Caco-2 (cell line): Measurements from ENCODE around the gene CLCA1. TPM values are rescaled to one million over a fixed set of nuclear protein-coding genes. Genes with fewer than 3 reads are reported as not detected.

Experiments used
- BruUV-seq: library from RNA; stranded (reverse); fragments of 400-500 nt; replicated peaks from 2 replicates; lab custom pipeline; 2021; lab: Mats Ljungman, UMichigan
- CTCF ChIA-PET: fragments of 300-600 bp; sonication (Branson Sonifier 250); formaldehyde crosslinking; loops from one replicate; lab custom pipeline; 2022; ENCODE audit warnings: antibody characterized with exemption; lab: Charles Lee
- POLR2A ChIA-PET: fragments of 300-600 bp; sonication (Branson Sonifier 250); formaldehyde crosslinking; loops from one replicate; lab custom pipeline; 2022; ENCODE audit warnings: antibody characterized with exemption; lab: Charles Lee
- DNase-seq, 2 experiments: peaks; one replicate each; pipeline versions ENCODE4 v3.0.0 to v3.0.0-alpha.2; 2020 to 2022
- H3K27me3 ChIP-seq: replicated peaks from 2 replicates; pipeline ENCODE4 v1.6.0; 2011; ENCODE audit warnings: low read length; ENCODE audit not compliant: control insufficient read depth, insufficient read depth
- H3K36me3 ChIP-seq: 2 replicates; pipeline ENCODE4 v1.5.1; 2011; ENCODE audit warnings: low read length; ENCODE audit not compliant: control insufficient read depth, insufficient read depth
- H3K4me1 ChIP-seq: fragments of 250-450 bp; sonication (Bioruptor Pico); 2 replicates; pipeline ENCODE4 v1.5.1; 2020; ENCODE audit warnings: mild to moderate bottlenecking
- H3K4me3 ChIP-seq: 2 replicates; pipeline ENCODE4 v1.5.1; 2011; ENCODE audit warnings: low read depth, mild to moderate bottlenecking, control low read depth, low read length
- H3K9me3 ChIP-seq: fragments of 250-450 bp; sonication (Bioruptor Pico); 2 replicates; pipeline ENCODE4 v1.5.1; 2020; ENCODE audit warnings: mild to moderate bottlenecking, moderate library complexity
- H3K27ac Mint-ChIP-seq: one replicate; pipeline ENCODE4 v1.8.0; 2022; ENCODE audit warnings: mixed read lengths; ENCODE audit not compliant: unreplicated experiment
- H3K27me3 Mint-ChIP-seq: one replicate; pipeline ENCODE4 v1.8.0; 2022; ENCODE audit warnings: mixed read lengths; ENCODE audit not compliant: insufficient read depth, unreplicated experiment
- H3K36me3 Mint-ChIP-seq: one replicate; pipeline ENCODE4 v1.8.0; 2022; ENCODE audit warnings: mild to moderate bottlenecking, mixed read lengths; ENCODE audit not compliant: insufficient read depth, unreplicated experiment
- H3K4me1 Mint-ChIP-seq: one replicate; pipeline ENCODE4 v1.8.0; 2022; ENCODE audit warnings: low read depth, mixed read lengths; ENCODE audit not compliant: unreplicated experiment
- H3K4me3 Mint-ChIP-seq: one replicate; pipeline ENCODE4 v1.8.0; 2022; ENCODE audit warnings: mild to moderate bottlenecking, moderate library complexity, mixed read lengths; ENCODE audit not compliant: unreplicated experiment
- H3K9me3 Mint-ChIP-seq: one replicate; pipeline ENCODE4 v1.8.0; 2022; ENCODE audit warnings: mixed read lengths; ENCODE audit not compliant: unreplicated experiment
- intact Hi-C: fragments of 100-400 bp; cut with micrococcal nuclease; formaldehyde crosslinking; loops from one replicate; pipeline ENCODE4 v1.10.0; 2022; ENCODE audit not compliant: unreplicated experiment
- total RNA-seq: library from RNA; stranded (reverse); gene quantifications from 2 replicates; pipeline ENCODE4 v1.2.3, GENCODE V29; 2022
- TF ChIP-seq, protein P1 (sequence below), 2 experiments: fragments of 200-600 bp in 1 of 2; IDR thresholded peaks; 1 replicate in 1 of 2; 2 replicates in 1 of 2; pipeline versions ENCODE4 v1.5.1 to v1.8.0; 2011 to 2022; ENCODE audit warnings: antibody characterized with exemption in 1 of 2, control low read depth in 1 of 2, inconsistent platforms in 1 of 2, low read depth in 1 of 2, low read length in 1 of 2, mild to moderate bottlenecking in 1 of 2, moderate library complexity in 1 of 2; ENCODE audit not compliant: insufficient read depth in 1 of 2, severe bottlenecking in 1 of 2, unreplicated experiment in 1 of 2

Gene CLCA1
- total RNA-seq, 1 experiment from 2014 or later: not detected

DNA sequence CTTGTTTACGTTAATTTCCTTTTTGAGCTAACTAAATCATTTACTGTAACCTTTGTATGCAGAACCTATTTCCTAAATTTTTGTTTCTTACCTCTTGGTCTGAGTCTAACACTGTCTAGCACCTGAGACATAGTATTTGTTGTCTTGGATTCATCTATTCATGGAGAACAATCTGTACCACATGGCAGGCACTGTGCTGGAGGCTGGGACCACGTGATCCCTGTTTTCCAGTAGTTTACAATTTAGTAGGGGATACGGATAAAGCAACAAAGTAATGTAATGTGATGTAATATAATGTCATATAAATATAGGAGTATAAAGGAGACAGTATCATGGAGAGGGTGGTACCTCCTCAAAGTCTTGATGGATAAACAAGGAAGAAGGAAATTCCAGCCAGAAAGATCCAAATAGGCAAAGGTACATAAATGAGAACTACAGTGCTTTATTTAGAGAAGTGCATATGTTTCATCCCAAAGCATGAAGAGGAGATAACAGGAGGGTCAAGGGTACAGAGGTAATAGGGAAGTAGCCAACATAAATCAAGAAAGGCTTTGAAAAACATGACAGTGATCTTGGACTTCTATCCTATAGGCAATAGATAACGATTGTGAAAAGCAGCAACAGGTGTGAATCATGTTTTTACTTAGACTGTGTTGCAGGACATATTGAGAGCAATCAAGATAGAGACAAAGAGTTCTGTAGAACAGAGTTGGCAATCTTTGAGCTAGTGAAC, 52.2 kb downstream of the CLCA1 start:
- H3K27ac Mint-ChIP-seq: no peak overlapping the region
- Histone ChIP-seq H3K4me1 (peaks cover 30% of the 10 kb centered on the region), H3K36me3 (no peaks in the 10 kb centered on the region), H3K27me3 (no peaks in the 10 kb centered on the region), H3K4me3 (no peak overlapping the region), H3K9me3 (no peaks in the 10 kb centered on the region)
- intact Hi-C loops: no loop called here
- DNase-seq: no peak
- BruUV-seq: no TSS peak
- peaks cover 6% of the 10 kb centered on the region for H3K4me1 Mint-ChIP-seq
- H3K9me3 Mint-ChIP-seq: no peaks in the 10 kb centered on the region
- TF ChIP-seq, protein P1, sequence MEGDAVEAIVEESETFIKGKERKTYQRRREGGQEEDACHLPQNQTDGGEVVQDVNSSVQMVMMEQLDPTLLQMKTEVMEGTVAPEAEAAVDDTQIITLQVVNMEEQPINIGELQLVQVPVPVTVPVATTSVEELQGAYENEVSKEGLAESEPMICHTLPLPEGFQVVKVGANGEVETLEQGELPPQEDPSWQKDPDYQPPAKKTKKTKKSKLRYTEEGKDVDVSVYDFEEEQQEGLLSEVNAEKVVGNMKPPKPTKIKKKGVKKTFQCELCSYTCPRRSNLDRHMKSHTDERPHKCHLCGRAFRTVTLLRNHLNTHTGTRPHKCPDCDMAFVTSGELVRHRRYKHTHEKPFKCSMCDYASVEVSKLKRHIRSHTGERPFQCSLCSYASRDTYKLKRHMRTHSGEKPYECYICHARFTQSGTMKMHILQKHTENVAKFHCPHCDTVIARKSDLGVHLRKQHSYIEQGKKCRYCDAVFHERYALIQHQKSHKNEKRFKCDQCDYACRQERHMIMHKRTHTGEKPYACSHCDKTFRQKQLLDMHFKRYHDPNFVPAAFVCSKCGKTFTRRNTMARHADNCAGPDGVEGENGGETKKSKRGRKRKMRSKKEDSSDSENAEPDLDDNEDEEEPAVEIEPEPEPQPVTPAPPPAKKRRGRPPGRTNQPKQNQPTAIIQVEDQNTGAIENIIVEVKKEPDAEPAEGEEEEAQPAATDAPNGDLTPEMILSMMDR (IDR thresholded peaks at IDR 0.05; ENCODE audit: insufficient read depth in 1 of 2, low read depth in 1 of 2, low read length in 1 of 2, severe bottlenecking in 1 of 2, unreplicated experiment in 1 of 2): no peak
- ChIA-PET POLR2A (no interaction called here), CTCF (no interaction called here)
- H3K4me3 Mint-ChIP-seq: no peak overlapping the region
- no peaks in the 10 kb centered on the region for H3K36me3 Mint-ChIP-seq
- H3K27me3 Mint-ChIP-seq: no peaks in the 10 kb centered on the region

DNA sequence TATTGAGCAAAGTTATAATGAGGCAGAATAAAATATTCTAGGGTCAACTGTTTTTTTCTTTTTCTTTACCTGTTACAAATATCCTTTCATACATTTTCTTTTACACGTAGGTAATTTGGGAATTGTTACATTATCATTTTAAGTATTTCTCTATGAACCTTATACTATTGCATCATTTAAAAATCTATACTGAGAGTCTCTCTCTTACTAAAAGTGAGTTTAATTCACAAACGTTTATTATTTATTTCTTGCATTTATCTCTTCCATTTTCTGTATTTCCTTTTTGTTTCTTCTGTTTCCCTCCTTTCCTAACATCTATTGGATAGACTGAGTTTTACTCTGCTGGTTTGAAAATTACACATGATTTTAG, 52.8 kb downstream of the CLCA1 start:
- ChIA-PET POLR2A (no interaction called here), CTCF (interaction anchor here (0.6 kb wide), 1 partner anchor 96 kb away, joined by 3 read pairs; no protein-coding TSS in a partner anchor)
- no TSS peak for BruUV-seq
- H3K27me3 ChIP-seq: no peaks in the 10 kb centered on the region
- Mint-ChIP-seq H3K4me1 (peaks cover under 1% of the 10 kb centered on the region), H3K27me3 (no peaks in the 10 kb centered on the region), H3K27ac (no peak overlapping the region), H3K9me3 (no peaks in the 10 kb centered on the region), H3K36me3 (peaks cover 5% of the 10 kb centered on the region), H3K4me3 (no peak overlapping the region)
- H3K4me1 ChIP-seq: peaks cover 24% of the 10 kb centered on the region
- intact Hi-C loops: no loop called here
- no peak for DNase-seq
- H3K9me3 ChIP-seq: no peaks in the 10 kb centered on the region
- H3K36me3 ChIP-seq: no peaks in the 10 kb centered on the region
- H3K4me3 ChIP-seq: no peak overlapping the region
- TF ChIP-seq, protein P1 (IDR thresholded peaks at IDR 0.05; ENCODE audit: insufficient read depth in 1 of 2, low read depth in 1 of 2, low read length in 1 of 2, severe bottlenecking in 1 of 2, unreplicated experiment in 1 of 2): no peak

DNA sequence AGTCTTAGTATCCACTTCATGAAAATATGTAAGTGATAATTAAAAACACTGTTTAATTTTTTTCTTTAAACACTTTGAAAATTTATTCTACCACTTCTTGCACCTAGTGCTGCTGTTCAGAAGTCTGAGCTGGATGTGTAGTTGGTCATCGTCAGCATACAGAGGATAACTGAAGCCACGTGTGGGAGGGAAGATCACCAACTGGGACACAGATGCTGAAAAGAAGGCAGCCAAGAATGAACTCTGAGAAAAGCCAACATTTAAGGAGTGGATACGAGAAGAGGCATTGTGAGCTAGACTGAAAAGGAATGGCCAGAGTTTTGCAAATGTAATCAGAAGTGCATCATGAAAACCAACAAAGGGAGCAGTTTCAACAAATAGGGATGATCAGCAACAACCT, 53.5 kb downstream of the CLCA1 start:
- Mint-ChIP-seq H3K36me3 (peaks cover 6% of the 10 kb centered on the region), H3K4me1 (no peaks in the 10 kb centered on the region), H3K4me3 (no peak overlapping the region), H3K27ac (no peak overlapping the region), H3K9me3 (no peaks in the 10 kb centered on the region), H3K27me3 (no peaks in the 10 kb centered on the region)
- no peaks in the 10 kb centered on the region for H3K36me3 ChIP-seq
- H3K4me3 ChIP-seq: no peak overlapping the region
- BruUV-seq: no TSS peak
- H3K9me3 ChIP-seq: no peaks in the 10 kb centered on the region
- H3K4me1 ChIP-seq: peaks cover 17% of the 10 kb centered on the region
- no peaks in the 10 kb centered on the region for H3K27me3 ChIP-seq
- TF ChIP-seq, protein P1 (IDR thresholded peaks at IDR 0.05; ENCODE audit: insufficient read depth in 1 of 2, low read depth in 1 of 2, low read length in 1 of 2, severe bottlenecking in 1 of 2, unreplicated experiment in 1 of 2): no peak
- DNase-seq: no peak
- CTCF ChIA-PET: no interaction called here
- POLR2A ChIA-PET: no interaction called here
- intact Hi-C loops: no loop called here
